ENCODE measurements around the gene MGAT4A.

Gene MGAT4A

DNA sequence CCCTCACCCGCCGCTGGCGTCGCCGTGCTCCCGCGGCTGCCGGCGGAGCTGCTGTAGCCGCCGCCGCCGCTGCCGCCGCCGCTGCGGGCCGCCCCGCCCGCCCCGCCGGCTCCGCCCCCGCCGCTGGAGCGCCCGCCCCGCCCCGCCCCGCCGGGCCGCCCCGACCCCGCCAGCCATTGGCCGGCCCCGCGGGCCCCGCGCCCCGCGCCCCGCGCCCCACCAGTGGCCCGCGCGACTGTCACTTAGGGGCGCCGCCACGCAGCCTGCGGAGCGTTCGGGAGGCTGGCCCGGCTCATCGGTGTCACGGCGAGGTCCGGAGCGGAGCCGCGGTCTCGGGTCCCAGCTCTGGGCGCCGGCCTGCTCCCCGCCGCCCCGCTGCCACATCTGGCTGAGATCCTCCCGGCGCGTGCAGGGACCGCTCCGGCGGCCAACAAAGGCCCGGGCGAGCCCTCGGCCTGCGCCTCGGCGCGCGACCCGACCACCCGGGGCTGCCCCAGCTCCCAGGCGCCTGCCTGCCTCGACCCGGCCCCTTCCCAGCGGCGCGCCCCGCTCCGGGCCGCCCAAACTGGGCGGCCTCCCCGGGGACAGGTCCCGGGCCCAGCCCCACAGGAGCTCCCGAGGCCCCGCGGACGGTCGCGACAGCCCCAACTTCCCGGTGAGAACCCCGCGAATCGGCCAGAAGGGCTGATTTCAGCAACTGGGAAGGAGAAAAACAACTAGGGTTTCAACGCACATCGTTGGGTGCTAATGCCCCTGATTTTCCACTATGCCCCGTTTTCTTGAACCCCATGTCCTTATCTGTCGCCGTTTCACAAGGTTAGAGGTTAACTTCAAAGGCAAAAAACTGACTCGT is at the start of gene MGAT4A:
Gene MGAT4A (minus strand): TSS at position 92 of the 853 bp plus-strand sequence. CDS start 4,800 bp downstream, outside the sequence.
- peak; percentile 74 for DNase-seq

DNA sequence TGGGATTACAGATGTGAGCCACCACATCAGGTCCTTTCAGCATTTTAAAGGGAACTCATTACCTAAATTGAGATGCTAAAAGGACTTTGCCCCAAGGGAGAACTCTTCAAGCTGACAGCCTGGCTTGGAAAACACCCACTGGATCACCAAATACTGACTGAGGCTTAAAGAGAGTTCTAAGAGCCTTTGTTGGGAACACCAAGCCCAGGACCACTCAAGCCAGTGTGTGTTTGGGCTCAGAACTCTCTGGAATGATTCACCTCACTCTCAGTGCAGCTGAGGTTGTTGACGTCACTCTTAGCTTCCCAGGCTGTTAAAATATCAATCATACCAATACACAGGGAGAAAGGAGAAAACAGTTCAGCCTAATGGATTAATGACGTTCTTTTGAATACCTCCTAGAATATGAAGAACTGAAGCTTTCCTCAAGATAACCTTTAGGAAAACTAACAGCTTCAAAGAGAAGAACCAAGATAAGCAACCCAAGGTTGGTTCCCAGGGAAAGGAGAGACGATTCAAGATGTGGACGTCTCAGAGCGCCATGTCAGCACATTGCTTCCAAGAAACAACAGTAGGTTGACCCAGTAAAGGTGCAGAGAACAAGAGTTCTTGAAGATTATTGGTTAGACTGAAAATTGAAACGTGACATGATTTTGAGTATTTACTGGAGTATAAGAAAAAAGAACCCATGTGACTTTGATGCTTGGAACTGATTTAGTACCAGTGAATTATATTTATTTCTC is 48.0 kb upstream of the MGAT4A start:
- no peak for DNase-seq

DNA sequence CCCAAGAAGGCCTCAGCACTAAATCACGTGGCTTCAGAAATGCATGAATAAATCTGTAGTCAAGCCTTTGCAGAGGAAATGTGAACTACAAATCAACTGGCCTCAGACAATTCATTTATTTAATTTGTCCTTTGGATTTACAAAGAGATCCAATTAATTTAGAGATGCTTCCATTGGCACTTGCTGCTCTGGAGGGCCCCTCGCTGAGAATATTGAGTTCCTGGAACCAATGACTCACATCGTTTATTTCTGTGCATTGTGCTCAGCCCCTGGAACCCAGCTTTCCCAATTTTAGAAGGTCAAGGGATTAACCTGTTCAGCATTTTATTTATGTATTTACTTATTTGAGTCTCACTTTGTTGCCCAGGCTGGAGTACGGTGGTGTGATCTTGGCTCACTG is 47.2 kb upstream of the MGAT4A start:
- no peak for DNase-seq

DNA sequence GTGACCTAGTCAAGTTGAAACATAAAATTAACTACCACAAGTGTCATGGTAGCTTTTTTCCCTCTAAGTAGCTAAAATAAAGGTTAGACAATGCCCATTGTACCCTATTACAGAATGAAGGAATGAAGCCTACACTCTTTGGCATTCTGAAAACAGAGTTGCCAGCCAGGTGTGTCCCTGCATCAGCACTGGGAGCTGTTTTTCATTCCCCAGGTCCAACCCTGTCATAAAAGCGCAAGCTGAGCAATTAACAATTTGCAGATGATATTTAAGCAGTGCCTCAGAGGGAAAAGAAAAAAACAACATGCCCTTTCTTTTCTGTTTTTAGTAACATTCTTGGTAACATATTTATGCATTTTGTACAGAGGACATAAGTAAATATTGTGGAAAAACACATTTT is 46.8 kb upstream of the MGAT4A start:
- DNase-seq, result no peak

DNA sequence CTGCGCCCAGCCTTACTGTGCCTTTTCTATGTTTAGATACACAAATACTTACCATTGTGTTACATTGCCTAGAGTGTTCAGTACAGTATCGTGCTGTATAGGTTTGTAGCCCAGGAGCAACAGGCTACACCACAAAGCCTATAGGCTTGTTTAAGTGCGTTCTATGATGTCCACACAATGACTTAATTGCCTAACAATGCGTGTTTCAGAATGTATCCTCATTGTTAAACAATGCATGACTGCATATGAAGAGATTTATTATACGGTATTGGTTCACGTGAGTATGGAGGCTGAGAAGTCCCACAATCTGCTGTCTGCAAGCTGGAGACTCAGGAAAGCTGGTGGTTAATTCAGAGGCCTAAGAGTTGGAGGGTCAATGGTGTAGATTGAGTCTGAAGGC is 46.1 kb upstream of the MGAT4A start:
- no peak for DNase-seq

DNA sequence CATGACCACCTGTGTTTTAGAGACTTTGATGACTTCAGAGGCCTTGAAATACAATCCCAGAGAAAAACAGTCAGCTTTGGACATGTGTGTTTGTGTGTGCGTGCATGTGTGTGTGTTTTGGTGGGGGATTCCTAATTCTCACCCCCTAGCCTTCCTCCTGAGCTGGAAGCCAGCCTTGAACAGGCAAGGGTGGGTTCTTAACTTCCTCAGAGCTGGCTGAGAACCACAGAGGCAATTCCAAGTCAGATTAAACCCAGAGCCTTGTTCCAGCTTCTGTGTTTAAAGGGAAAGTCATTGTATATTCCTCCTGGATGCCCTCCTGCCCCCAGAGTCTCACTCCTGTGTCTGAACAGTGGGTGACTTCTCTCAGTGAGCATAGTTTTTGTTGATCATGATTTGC is 45.2 kb upstream of the MGAT4A start:
- DNase-seq, result no peak

DNA sequence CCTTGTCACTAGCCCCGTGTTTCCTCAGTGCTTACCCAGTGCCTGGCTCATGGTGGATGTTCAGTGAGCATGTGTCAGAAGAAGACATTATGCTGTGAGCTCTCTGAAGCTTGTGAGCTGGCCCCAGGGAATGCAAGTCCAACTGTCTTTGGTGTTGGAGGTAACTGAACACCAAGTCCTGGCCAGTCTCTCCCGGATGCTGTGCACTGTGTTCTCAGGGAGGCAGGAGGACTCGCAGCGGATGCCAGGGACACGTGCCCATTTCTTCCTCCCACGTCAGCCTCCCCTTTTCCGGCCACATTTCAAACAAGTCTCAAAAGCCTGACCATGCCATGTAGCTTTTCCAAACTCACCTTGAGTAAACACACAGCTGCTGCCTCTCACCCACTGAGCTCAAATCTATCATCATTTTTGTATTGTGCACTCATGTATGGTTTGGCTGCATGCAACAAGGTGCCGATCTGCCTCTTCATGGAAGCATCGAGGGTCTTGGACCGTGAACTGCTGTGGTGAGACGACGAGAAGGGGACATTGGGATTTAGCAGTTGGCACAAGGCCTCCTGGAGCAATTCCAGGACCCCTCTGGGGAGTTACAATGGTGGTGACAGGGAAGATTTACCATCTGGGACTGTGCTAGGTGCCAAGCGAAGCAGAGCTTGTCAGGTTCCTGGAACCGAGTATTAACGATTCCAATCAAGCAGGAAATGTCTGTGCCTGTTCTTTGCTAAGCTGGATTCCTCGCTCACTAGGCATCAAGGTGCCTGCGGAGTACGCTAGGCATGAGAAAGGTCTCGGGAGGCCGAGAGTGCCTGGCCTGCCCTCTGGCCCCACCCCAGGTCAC is 44.4 kb upstream of the MGAT4A start:
- no peak for DNase-seq

DNA sequence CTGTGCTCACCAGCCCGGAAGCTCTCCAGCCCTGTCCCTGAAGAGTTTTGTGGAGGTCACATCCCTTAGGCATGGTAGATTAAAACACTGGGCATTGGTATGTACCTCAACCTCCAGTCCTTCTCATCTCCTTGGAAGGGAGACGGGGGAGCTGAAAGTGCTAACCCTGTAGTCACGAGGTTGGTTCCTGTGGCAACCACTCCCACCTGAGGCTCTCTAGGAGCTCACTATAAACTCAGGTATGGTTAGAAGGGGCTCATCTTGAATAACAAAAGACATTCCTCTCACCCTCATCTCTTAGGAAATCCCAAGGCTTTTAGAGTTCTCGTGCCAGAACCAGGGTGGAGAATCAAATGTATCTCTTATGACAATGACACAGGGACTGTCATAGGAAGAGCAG is 43.0 kb upstream of the MGAT4A start:
- no peak for DNase-seq

DNA sequence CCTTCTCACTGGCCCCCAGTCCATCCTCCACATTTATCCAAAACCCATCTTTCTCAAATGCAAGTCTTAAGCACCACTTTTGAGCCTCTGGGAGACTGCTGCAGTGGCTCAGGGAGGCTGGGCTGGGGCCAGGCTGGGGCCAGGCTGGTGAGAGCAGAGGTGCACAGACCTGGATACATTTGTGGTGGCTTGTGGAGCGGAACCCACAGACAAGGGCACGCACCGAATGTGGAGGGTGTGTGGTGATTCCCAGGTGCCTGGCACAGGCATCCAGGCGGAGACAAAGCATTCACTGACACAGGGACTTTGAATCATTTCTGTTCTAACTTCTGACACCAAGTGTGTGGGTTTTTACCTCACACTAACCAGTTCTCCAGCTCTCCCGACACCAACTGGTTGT is 42.2 kb upstream of the MGAT4A start:
- no peak for DNase-seq

DNA sequence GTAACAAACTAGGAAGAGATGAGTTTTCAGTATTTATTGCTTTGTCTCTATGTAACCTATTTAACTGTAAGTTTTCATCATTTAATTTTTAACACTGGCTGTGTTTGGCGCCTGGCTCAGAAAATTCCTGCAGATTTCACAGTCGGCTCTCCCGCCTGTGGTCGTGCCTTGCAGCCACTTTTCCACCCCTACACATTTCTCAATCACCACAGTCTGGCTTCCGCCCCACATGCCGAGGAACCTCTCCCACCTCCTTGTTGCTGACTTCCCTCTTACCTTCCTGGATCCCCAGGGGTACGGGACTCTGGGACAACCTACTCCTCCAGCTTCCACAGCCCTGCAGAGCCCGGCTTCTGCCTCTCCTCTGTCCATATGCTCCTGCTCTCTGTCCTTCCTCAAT is 41.6 kb upstream of the MGAT4A start:
- DNase-seq, result no peak

DNA sequence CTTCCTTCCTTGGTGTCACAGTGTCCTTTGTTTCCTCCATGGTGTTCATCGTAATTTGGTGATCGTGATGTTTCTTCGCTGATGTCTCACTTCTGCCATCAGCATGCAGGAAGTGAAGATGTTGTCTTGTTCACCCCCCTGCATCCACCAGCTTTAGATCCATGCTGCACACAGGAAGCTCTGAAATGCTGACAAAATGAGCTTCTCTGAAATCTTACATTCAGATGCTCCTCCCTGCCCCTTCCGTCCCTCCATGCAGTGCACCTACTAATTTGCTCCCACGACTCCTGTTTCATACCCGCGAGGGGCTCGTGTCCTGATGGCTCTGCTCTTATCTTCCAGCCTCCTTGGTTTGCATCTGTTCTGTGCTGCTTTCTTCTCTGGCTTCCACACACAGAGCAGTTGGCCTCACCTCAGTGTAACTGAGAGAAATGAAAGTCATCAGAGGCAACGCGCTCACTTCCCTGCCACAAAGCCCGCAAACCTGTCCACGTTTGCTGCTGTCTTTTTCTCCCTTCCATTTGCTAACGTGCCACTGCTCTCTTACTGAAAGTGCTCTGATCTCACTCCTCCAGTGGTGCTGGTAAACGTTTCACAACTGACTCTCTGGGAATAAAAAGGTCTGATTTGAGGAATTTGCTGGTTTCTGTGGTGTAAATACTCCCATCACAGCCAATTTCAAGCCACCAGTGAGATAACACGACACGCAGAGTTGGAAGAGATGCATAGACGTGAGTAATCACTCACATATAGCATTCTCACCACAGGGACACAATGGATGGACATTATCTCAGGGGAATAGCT is 41.0 kb upstream of the MGAT4A start:
- DNase-seq, result peak; percentile 24

DNA sequence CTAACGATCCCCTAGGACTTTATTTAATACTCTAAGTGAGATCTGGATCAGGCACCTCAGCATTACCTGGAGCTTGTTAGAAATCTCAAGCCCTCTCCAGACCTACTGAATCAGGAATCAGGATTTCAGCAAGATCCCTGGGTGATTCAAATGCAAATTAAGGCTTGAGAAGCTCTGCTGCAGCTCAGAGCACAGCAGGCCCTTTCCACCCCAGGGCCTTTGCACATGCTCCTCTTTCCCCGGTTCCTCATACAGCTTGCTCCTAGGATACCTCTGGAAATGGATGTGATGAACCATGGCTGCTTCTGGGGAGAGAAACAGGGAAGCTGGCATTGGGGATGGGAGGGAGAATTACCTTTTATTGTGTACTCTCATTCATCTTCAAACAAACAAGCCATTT is 40.3 kb upstream of the MGAT4A start:
- DNase-seq, result no peak

DNA sequence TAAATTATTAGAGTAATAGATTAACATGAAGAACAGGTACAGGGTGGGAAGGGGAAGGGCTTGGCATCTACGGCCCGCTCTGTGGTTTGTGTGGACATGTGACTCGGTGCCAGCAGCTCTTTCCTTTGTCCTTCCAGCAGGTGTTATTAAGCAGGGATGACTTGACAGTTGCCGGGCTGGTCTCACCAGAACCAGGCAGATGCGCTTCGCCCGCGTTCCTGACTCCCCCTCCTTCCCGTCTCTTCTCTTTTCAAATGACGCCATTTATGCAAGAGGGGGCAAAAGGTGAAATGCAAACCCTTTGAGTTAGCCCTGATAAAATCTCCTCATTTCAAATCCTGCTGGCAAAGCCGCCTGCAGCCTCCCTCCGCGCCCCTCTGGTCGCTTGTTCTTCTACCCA is 38.9 kb upstream of the MGAT4A start:
- no peak for DNase-seq

DNA sequence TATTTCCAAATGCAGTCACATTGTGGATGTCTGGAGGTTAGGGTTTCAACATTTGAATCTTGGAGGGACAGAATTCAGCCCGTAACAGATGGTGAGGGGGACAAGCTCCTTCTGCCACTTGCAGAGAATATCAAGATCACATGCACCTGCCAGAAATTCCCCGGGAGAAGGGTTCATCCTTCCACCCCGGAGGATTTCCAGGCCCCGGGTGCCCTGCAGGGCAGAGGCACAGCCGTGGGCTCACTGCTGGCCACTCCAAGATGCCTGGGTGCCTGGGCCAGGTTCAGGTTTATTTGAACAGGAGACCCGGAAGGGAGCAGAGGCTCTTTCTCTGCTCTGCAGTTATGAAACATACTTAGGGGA is 38.2 kb upstream of the MGAT4A start:
- no peak for DNase-seq

DNA sequence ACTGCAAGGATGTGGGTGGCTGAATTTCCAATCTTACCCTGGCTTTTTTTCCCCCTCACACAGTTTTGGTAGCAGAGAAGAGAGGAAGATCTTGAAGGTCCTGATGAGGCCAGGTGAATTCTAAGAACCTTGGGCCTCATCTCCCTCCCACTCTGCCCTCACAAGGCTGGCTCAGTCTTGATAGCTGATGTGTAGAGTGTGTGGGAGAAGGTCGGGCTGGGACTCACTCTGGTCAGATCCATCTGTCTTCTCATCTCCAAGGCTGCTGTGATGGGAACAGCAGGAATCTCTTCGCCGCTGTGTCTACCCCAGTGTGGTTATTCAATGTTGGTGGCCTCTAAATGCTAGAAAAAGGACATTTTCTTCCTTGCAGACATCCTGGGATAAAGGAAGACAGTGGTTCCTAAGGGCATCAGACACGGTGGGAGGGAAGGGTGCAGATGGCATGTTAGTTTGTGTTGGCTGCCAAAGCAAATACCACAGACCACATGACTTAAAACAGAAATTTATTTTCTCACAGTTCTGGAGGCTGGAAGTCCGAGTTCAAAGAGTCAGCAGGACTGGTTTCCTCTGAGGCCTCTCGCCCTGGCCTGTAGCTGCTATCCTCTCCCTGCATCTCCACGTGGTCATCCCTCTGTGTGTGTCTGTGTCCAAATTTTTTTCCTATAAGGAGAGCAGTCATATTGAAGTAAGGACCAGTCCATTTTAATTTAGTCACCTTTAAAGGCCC is 37.6 kb upstream of the MGAT4A start:
- DNase-seq, result no peak

DNA sequence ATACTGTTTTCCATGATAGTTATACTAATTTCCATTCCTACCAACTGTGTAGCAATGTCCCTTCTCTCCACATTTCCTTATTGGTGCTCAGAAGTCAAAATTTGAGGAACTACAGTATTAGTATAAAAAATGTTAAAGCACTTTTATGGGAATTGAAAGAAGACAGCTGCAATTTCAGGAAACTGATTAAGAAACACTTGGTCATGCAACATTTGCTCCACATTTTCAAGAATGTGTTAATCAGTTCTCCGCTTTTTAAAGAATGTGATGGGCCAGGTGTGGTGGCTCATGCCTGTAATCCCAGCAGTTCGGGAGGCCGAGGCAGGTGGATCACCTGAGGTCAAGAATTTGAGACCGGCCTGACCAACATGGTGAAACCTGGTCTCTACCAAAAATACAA is 33.6 kb upstream of the MGAT4A start:
- DNase-seq, result no peak

DNA sequence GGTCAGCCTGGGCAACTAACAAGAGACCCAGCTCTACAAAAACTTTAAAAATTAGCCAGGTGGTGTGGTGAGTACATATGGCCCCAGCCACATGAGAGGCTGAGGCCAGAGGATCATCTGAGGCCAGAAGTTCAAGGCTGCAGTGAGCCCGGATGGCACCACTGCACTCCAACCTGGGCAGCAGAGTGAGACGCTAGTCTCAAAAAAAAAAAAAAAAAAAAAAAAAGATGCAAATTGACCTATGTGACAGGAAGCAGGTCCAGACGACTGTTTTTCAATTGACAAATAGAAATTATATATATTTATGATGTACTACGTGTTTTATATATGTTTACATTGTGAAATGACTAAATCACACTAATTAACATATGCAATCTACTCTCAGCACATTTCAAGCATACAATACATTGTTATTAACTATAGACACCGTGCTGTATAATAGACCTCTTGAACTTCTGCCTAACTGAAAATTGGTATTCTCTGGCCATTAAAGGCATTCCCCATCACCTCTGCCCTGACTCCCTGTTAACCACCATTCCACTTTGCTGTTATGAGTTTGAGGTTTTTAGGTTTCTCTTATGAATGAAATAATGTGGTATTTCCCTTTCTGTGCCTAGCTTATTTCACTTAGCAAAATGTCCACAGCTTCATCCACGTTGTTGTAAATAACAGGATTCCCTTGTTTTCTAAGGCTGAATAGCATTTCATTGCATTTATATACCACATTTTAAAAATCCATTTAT is 32.4 kb upstream of the MGAT4A start:
- DNase-seq, result no peak

DNA sequence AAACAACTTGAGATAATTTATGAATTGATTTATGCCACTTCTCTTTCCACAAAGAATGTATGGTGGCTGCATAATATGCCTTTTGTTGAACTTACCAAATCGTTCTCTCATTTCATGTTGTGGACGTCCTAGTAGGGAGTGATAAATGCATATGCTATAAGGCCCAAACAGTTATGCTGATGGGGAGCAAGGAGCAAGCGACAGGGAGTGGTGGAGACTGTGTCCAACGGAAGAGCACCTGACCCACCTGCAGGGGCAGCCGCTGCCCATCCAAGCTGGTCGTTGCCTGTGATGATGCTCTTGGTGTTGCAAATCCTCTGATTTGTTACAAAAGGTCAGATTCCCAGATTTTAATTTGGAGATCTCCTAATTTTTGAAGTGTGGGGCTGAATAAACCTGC is 31.0 kb upstream of the MGAT4A start:
- DNase-seq, result no peak

DNA sequence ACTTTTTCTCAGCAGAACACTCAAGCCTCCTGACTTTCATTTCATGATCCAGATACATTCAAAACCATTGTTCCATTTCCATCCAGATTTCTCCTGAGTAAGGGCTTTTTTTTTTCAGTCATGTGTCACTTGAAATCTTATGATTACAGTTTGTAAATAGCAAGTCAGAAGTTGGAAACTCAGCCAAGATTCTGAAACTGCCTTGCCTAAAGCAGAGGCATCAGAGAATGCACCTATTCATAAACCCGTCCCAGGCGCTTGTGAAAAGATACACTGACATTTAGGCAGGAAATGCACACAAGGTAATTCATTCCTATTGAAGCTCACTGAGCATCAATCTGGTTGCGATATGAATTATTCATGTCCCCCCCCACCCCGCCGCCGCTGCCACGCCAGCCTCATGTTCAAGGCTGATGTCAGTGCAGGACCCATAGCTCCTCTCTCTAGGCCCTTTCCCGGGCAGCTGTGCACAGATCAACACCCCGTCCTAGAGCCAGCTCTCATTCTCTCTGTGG is 30.4 kb upstream of the MGAT4A start:
- DNase-seq, result peak; percentile 66

DNA sequence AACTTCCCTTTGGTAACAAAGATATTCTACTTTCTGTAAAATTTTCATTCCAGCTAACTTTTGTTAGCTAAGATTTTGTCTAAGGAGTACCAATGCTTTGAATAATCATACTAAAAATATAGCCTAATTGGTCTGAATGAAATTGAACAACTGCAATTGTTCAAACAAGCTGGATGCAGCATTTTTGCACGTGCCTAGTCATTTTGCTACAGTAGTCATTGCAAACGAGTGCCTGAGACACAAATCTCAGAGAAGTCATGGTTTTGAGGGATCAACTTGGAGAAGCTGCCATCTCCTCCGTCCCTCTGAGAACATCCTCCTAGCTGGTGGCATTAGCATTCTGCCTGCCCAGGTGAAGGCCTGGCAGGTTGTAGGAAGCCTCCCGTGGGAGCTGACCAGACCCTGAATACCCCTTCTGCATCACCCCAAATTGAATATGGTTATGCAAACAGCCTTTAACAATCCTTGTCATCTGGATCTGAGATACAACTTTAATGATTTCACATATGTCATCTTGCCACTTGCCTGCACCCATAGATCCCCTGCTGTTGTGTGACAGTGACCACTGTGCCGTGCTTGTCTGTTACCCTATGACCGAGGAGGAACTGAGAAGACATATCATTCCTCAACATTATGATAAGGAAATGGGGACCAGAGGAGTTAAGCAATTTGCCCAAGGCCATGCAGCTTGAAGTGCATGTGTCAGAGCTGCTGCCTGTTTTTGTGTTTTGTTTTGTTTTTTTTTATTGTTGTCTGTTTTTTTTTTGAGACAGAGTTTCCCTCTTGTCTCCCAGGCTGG is 29.1 kb upstream of the MGAT4A start:
- no peak for DNase-seq
